DMS153 treated with DMSO at 0.1 percent for 48 hours (cell line): Measurements from ENCODE around the gene MFN1.
"Not testable (repeated sequence)": the region's sequence is repeated elsewhere in the genome, so short reads cannot be mapped to it uniquely, and the experiment has no call there.

ENCODE experiments used
- DNase-seq: peaks from one replicate; lab custom pipeline; 2025; ENCODE audit not compliant: unreplicated experiment; lab: John Stamatoyannopoulos, UW

Gene MFN1

GRCh38 chr3:179347345-179348194, at the start of gene MFN1:
Gene MFN1, plus strand, starts transcription at chr3:179347709. Its CDS starts 1,143 bp downstream, at chr3:179348852.
- DNase-seq: peak; percentile 89

DNA sequence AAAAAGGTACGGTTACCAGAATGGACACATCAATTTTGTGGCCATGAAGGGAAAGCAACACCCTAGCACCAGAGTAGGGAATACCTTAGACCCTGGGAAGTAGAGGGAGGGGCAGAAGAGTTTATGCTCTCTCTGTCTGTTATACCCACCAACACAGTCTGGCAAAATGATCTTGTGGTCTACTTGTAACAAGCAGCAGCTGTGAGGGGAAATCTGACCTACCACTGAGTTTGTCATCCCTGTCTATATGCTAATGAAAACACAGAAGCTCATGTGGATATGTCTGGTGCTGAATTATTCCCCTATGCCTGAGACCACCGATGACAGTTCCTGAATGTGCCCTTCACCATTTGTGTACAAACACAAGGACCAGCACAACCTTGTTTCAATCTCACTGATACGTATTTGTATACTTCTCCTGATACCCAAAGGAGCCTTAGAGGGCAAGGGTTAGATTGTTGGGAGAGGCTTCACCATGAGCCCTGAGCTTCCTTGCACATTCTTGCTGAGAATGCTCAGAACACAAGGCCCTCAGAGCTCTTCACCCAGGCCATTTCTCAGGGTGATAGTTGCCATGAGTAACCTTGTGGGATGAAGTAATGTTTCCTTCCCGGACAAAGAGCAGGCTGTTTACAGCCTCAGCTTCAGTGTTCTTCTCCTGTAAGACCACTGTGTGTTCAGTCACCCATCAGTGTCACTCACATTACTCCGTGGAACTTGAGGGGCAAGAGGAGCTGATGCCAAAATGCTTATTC, 49.4 kb upstream of the MFN1 start:
- DNase-seq: no peak

DNA sequence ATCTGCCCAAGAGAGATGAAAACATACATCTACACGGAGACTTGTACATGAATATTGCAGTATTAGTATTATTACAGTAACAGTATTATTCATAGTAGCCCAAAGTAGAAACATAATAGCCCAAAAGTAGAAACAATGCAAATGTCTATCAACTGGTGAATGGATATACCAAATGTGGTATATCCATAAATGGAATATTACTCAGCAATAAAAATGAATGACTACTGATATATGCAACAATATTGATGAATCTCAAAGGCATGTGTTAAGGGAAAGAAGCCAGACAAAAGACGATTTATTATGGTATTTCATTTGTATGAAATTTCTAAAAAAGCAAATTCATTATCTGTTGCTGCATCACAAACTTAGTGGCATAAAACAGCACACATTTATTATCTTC, 48.2 kb upstream of the MFN1 start:
- no peak for DNase-seq

DNA sequence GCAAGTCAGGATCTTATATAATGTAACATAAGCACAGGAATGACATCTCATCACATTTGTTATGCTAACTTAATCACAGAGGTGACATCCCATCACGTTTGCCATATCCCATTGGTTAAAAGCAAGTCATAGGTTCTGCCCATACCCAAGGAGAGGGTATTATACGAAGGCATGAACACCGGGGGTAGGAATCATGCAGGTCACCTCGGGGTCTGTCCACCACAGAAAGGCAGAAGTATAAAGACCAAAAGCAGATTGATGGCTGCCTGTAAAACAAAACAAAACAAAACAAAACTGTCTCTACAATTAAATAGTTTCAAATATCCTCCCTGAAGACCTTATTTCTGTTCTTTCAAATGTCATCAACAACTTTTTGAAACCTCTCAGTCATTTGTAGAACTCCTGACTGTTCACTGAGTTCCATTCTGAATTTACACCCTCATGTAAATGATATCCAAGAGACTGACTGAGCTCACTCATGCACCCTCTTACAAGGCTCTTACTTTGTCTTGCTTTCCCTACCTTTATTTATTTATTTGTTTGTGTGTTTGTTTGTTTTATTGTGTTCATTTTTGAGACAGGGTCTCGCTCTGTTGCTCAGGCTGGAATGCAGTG, 47.4 kb upstream of the MFN1 start:
- no peak for DNase-seq

- no peak for DNase-seq
These were observed 45.9 kb upstream of the MFN1 start for GRCh38 chr3:179301645-179302044.

- no peak for DNase-seq
These were observed 45.4 kb upstream of the MFN1 start for GRCh38 chr3:179302111-179302510.

- no peak for DNase-seq
These were observed 42.9 kb upstream of the MFN1 start for GRCh38 chr3:179304605-179305004.

DNA sequence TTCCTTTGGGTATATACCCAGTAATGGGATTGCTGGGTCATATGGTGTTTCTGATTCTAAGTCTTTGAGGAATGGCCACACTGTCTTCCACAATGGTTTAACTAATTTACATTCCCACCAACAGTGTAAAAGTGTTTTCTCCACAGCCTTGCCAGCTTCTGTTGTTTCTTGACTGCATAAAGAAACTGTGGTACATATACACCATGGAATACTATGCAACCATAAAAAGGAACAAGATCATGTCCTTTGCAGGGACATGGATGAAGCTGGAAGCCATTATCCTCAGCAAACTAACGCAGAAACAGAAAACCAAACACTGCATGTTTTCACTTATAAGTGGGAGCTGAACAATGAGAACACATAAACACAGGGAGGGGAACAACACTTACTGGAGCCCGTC, 40.1 kb upstream of the MFN1 start:
- not testable (repeated sequence) for DNase-seq

DNA sequence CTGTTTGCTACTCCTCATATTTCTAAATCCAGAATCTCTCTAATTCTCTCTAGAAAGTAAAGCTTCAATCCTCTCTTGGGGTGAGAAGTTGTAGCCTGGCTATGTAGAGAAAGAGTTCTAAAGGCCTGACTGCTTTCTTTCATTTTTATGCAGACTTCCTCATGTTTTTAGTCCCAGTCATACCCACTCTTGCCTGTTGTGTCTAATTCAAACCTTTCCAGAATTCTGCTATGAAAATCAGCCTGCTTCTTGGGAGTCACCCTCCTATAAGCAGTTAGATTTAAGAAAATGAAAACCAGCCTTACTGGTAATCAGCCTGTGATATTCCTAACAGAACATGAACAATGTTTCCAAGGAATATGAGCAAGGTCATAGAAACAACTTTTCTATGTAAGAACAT, 39.5 kb upstream of the MFN1 start:
- no peak for DNase-seq

- no peak for DNase-seq
These were observed 38.1 kb upstream of the MFN1 start for GRCh38 chr3:179309225-179310078.

GRCh38 chr3:179318876-179319275, 28.6 kb upstream of the MFN1 start:
- no peak for DNase-seq

DNA sequence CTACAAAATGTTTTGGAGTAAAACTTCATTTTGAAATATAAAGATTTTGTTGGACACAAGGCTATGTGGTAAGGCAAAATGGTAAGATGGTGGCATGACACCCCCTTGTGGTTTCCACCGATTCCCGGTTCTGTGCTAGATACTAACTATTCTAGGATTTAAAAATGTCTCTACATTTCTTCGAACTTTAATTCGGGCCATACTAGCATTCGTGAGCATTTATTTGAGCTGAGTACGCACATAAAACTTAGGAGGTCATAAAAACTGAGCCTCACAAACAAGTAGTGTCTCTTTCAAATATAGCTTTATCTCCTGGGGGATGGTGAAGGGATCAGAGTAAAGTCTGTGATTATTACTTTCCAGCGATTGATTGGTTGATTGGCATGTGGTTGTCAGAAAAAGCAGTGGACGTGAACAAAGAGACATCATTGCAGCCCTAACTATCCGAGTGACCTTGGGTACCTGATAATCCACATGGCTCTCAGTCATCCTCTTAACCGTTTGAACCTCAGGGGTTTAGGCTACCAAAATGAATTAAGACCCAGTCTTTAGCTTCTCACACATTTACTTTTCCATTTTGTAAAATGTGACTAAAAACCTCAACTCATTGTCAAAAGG, 25.7 kb upstream of the MFN1 start:
- no peak for DNase-seq

DNA sequence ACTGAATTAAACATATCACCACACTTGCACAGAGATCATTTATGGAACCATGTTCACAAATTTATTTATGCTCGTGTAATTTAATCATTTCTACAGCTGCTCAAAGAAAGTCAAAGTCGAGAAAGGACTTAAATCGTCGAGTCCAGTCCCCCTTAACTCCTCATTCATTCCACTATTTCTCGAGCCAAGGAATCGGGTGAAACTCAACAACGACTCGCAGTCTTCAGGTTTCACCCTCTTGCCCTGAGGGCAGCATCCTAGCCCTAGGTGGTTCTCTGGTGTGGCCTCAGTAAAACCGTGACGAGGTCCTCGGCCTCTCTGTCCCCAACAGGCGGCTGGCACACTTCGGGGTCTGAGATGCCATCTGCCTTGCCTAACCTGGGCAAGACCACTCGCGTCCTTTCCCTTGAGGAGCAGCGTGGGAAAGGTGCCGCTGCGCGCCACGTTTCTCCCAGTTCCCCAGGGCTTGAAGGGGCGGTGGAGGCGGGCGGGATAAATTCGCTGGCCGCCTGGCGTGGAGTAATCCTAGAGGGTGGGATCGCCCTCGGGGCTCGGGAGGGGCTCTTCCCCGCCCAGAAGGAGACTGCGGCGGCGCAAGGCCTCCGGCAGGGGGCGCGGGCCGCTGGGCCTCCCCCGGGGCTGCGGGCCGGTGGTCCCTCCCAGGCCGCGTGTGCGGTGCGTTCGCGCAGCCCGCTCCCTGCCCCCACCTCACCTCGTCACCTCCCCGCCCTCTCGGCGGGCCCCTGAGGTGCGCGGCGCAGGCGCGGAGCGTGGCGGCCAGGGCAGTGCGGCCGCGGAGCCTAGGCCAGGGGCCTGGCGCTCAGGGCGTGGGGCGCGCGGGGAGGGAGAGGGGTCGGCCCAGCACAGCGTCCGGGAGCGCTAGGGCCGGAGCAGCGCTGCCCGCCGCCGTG, 25.0 kb upstream of the MFN1 start, which contains the start of gene ZNF639:
ZNF639 (plus strand) TSS at position 746 of the 911 bp plus-strand sequence. CDS start 5,263 bp downstream, outside the sequence.
- peak; percentile 71 for DNase-seq

- DNase-seq: peak; percentile 53
These were observed 24.1 kb upstream of the MFN1 start for GRCh38 chr3:179323197-179324110.

DNA sequence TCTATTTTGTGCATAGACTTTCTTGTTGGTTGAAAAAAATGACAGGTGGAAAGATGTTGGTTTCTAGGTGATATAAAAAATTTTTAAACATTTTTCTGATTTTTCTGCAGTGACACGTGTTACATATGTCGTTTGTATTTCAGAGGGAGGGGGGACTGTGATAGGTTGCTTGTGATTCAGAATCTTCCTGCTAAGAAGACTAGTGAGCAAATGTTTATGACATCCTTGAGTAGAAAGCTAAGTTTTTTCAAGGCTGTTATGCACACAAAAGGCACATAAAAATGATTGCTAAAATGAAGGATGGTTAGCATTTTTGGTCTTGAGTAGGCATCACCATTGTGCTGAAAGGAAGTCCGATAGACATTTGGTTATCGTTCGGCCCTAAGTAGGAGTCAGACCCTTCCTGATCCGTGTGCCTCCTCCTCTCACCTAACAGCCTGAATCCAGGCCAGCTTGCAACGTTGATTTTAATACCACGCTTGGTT, 23.2 kb upstream of the MFN1 start:
- DNase-seq: no peak

DNA sequence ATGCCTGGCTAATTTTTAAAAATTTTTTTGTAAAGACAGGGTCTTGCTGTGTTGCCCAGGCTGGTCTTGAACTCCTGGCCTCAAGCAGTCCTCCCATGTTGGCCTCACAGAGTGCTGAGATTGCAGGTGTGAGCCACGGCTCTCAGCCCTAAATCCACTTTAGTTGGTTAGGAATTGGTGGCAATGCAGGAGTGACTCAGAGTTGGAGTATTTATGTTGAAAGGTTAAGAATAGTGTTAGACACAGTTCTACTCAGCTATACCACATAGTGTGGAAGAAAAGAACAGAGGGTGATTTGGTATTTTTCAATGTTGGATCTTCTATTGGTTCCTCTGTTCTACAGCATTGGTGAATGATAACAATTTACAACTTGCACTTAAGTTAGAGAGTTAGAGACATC, 17.1 kb upstream of the MFN1 start:
- DNase-seq: no peak

GRCh38 chr3:179332240-179332639, 15.3 kb upstream of the MFN1 start:
- no peak for DNase-seq

DNA sequence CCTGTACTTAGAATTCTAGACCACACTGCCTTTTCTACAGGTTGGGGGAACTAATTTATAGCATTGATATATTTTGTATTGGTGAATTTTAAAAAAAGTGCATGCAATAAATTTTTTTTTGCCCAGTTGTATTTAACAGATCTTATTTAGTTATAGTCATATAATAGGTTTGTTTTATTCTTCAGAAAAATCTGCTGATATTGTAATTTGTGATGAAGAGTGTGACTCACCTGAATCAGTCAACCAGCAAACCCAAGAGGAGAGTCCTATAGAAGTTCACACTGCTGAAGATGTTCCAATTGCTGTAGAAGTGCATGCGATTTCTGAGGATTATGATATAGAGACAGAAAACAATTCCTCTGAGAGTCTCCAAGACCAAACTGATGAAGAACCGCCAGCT, 14.4 kb upstream of the MFN1 start:
- no peak for DNase-seq
